T-helper 17 cell (primary cell): ENCODE results near the gene FBH1. TPM values are rescaled to one million over a fixed set of nuclear protein-coding genes. Genes with fewer than 3 reads are reported as not detected.
"Not testable (repeated sequence)": the region's sequence is repeated elsewhere in the genome, so short reads cannot be mapped to it uniquely, and the experiment has no call there.

Experiments
- ATAC-seq: fragments of 150-1000 bp; cut with Tn5 transposase; 2 replicates; pipeline ENCODE4 v1.10.0; 2021; ENCODE audit warnings: mild to moderate bottlenecking, moderate library complexity
- DNase-seq, 3 donors: peaks; one replicate each; pipeline versions ENCODE4 v3.0.0 to v3.0.0-alpha.2; 2020 to 2021
- H3K9me3 ChIP-seq: one replicate; pipeline ENCODE4 v1.7.0; 2013; ENCODE audit warnings: low read length, mild to moderate bottlenecking; ENCODE audit not compliant: control insufficient read depth, poor library complexity, severe bottlenecking
- H3K27ac Mint-ChIP-seq: one replicate; pipeline ENCODE4 v1.8.0; 2022; ENCODE audit warnings: mild to moderate bottlenecking, moderate library complexity, mixed read lengths
- H3K27me3 Mint-ChIP-seq: one replicate; pipeline ENCODE4 v1.8.0; 2022; ENCODE audit warnings: mixed read lengths
- H3K36me3 Mint-ChIP-seq: one replicate; pipeline ENCODE4 v1.8.0; 2022; ENCODE audit warnings: low read depth, mixed read lengths
- H3K4me1 Mint-ChIP-seq: one replicate; pipeline ENCODE4 v1.8.0; 2022; ENCODE audit warnings: mild to moderate bottlenecking, mixed read lengths
- H3K4me3 Mint-ChIP-seq: one replicate; pipeline ENCODE4 v1.8.0; 2022; ENCODE audit warnings: mild to moderate bottlenecking, moderate library complexity, mixed read lengths
- total RNA-seq, 4 donors: library from RNA in 2 of 4; stranded (reverse) in 2 of 4; gene quantifications; one replicate each; pipeline ENCODE4 v1.2.3 and lab custom pipeline; 2022 to 2026

The FBH1 gene
- total RNA-seq, 2 donors from 2014 or later: 51.6 to 69.0 TPM

GRCh38 chr10:5862981-5863685 lies 26.9 kb upstream of the FBH1 start:
- ATAC-seq: not testable (repeated sequence)

GRCh38 chr10:5866451-5867081 lies 23.5 kb upstream of the FBH1 start:
- H3K4me1 Mint-ChIP-seq, ATAC-seq, H3K27ac Mint-ChIP-seq, H3K9me3 ChIP-seq, H3K27me3 Mint-ChIP-seq, DNase-seq: not testable (repeated sequence)
- H3K4me3 Mint-ChIP-seq: peak overlapping the region; percentile 47
- peaks cover 13% of the 10 kb centered on the region for H3K36me3 Mint-ChIP-seq

More at GRCh38 chr10:5862981-5863685, 26.9 kb upstream of the FBH1 start:
- not testable (repeated sequence) for H3K36me3 Mint-ChIP-seq, DNase-seq, H3K9me3 ChIP-seq, H3K27ac Mint-ChIP-seq, H3K4me3 Mint-ChIP-seq, H3K27me3 Mint-ChIP-seq, H3K4me1 Mint-ChIP-seq

GRCh38 chr10:5867091-5867615 lies 22.9 kb upstream of the FBH1 start:
- ATAC-seq, H3K27ac Mint-ChIP-seq, DNase-seq, H3K27me3 Mint-ChIP-seq, H3K4me3 Mint-ChIP-seq, H3K4me1 Mint-ChIP-seq, H3K9me3 ChIP-seq: not testable (repeated sequence)
- H3K36me3 Mint-ChIP-seq: peaks cover 15% of the 10 kb centered on the region

GRCh38 chr10:5868383-5868782 lies 21.7 kb upstream of the FBH1 start:
- H3K4me1 Mint-ChIP-seq, H3K9me3 ChIP-seq, H3K27me3 Mint-ChIP-seq, ATAC-seq, H3K4me3 Mint-ChIP-seq, DNase-seq, H3K27ac Mint-ChIP-seq: not testable (repeated sequence)
- peaks cover 15% of the 10 kb centered on the region for H3K36me3 Mint-ChIP-seq

- no peak for DNase-seq
- Mint-ChIP-seq H3K27me3 (no peaks in the 10 kb centered on the region), H3K4me1 (peaks cover 13% of the 10 kb centered on the region), H3K4me3 (no peak overlapping the region), H3K36me3 (peaks cover 13% of the 10 kb centered on the region), H3K27ac (no peak overlapping the region)
- ATAC-seq: no peak
- no peaks in the 10 kb centered on the region for H3K9me3 ChIP-seq
Measured at GRCh38 chr10:5869156-5869555, 20.9 kb upstream of the FBH1 start.

GRCh38 chr10:5871596-5871995 lies 18.4 kb upstream of the FBH1 start:
- Mint-ChIP-seq H3K36me3 (peaks cover 18% of the 10 kb centered on the region), H3K27ac (no peak overlapping the region), H3K27me3 (no peaks in the 10 kb centered on the region), H3K4me3 (no peak overlapping the region), H3K4me1 (peaks cover 9% of the 10 kb centered on the region)
- DNase-seq: no peak
- ATAC-seq: no peak
- H3K9me3 ChIP-seq: no peaks in the 10 kb centered on the region

GRCh38 chr10:5873515-5873995 lies 16.5 kb upstream of the FBH1 start:
- peak; percentile 94 for ATAC-seq
- no peaks in the 10 kb centered on the region for H3K27me3 Mint-ChIP-seq
- H3K27ac Mint-ChIP-seq: no peak overlapping the region
- peaks cover 17% of the 10 kb centered on the region for H3K36me3 Mint-ChIP-seq
- peaks cover 7% of the 10 kb centered on the region for H3K4me1 Mint-ChIP-seq
- peak; percentile 23 to 58 (median 28) for DNase-seq
- H3K4me3 Mint-ChIP-seq: peak overlapping the region; percentile 69
- H3K9me3 ChIP-seq: no peaks in the 10 kb centered on the region

GRCh38 chr10:5876181-5876768 lies 13.8 kb upstream of the FBH1 start:
- ATAC-seq: no peak
- Mint-ChIP-seq H3K27ac (no peak overlapping the region), H3K27me3 (no peaks in the 10 kb centered on the region), H3K4me1 (peaks cover 8% of the 10 kb centered on the region), H3K4me3 (no peak overlapping the region), H3K36me3 (peaks cover 11% of the 10 kb centered on the region)
- no peaks in the 10 kb centered on the region for H3K9me3 ChIP-seq
- no peak for DNase-seq

- not testable (repeated sequence) for H3K4me3 Mint-ChIP-seq, H3K36me3 Mint-ChIP-seq, H3K27ac Mint-ChIP-seq, H3K4me1 Mint-ChIP-seq, ATAC-seq, H3K27me3 Mint-ChIP-seq, H3K9me3 ChIP-seq, DNase-seq
Measured at GRCh38 chr10:5877041-5877440, 13.0 kb upstream of the FBH1 start.

- no peaks in the 10 kb centered on the region for H3K36me3 Mint-ChIP-seq
- H3K9me3 ChIP-seq: no peaks in the 10 kb centered on the region
- peaks cover 11% of the 10 kb centered on the region for H3K4me1 Mint-ChIP-seq
- no peaks in the 10 kb centered on the region for H3K27me3 Mint-ChIP-seq
- H3K27ac Mint-ChIP-seq: no peak overlapping the region
- no peak for DNase-seq
- ATAC-seq: no peak
- no peak overlapping the region for H3K4me3 Mint-ChIP-seq
Measured at GRCh38 chr10:5882961-5883360, 7.1 kb upstream of the FBH1 start.

GRCh38 chr10:5885619-5886018 lies 4.4 kb upstream of the FBH1 start:
- no peaks in the 10 kb centered on the region for H3K36me3 Mint-ChIP-seq
- H3K4me3 Mint-ChIP-seq: no peak overlapping the region
- peaks cover 19% of the 10 kb centered on the region for H3K4me1 Mint-ChIP-seq
- DNase-seq (no peak), ATAC-seq (no peak)
- H3K9me3 ChIP-seq: no peaks in the 10 kb centered on the region
- no peaks in the 10 kb centered on the region for H3K27me3 Mint-ChIP-seq
- no peak overlapping the region for H3K27ac Mint-ChIP-seq

- H3K4me3 Mint-ChIP-seq: no peak overlapping the region
- no peak overlapping the region for H3K27ac Mint-ChIP-seq
- H3K36me3 Mint-ChIP-seq: no peaks in the 10 kb centered on the region
- no peak for ATAC-seq
- H3K4me1 Mint-ChIP-seq: peaks cover 29% of the 10 kb centered on the region
- no peaks in the 10 kb centered on the region for H3K9me3 ChIP-seq
- no peaks in the 10 kb centered on the region for H3K27me3 Mint-ChIP-seq
- no peak for DNase-seq
Measured at GRCh38 chr10:5887029-5887428, 3.0 kb upstream of the FBH1 start.

- DNase-seq (no peak), ATAC-seq (no peak)
- H3K27ac Mint-ChIP-seq: no peak overlapping the region
- peaks cover 34% of the 10 kb centered on the region for H3K4me1 Mint-ChIP-seq
- H3K4me3 Mint-ChIP-seq: no peak overlapping the region
- H3K36me3 Mint-ChIP-seq: no peaks in the 10 kb centered on the region
- no peaks in the 10 kb centered on the region for H3K27me3 Mint-ChIP-seq
- H3K9me3 ChIP-seq: no peaks in the 10 kb centered on the region
Measured at GRCh38 chr10:5887641-5888040, 2.4 kb upstream of the FBH1 start.
